K562 (cell line): ENCODE data around the gene PDE9A. TPM values are rescaled to one million over a fixed set of nuclear protein-coding genes. Genes with fewer than 3 reads are reported as not detected.

Source experiments
- ATAC-seq: fragments of 200-7000 bp; cut with Tn5 transposase; 3 replicates; pipeline ENCODE4 v1.9.1; 2020; ENCODE audit warnings: moderate library complexity
- BruUV-seq: library from RNA; stranded (reverse); fragments of 400-500 nt; replicated peaks from 2 replicates; lab custom pipeline; 2021; lab: Mats Ljungman, UMichigan
- CTCF ChIA-PET: fragments of 300-600 bp; formaldehyde crosslinking; extraction: SDS; loops from one replicate; lab custom pipeline; 2021; ENCODE audit warnings: low intra/inter-chr PET ratio; lab: Yijun Ruan, JAX
- POLR2A ChIA-PET: fragments of 300-600, 350-650 bp; sonication (Branson Sonifier 250); formaldehyde crosslinking; extraction: SDS; loops from one replicate; lab custom pipeline; 2021; ENCODE audit warnings: antibody characterized with exemption, inconsistent platforms; lab: Yijun Ruan, JAX
- DNase-seq, 4 experiments: peaks; one replicate each; pipeline versions ENCODE4 v3.0.0 to v3.0.0-alpha.2; 2011 to 2018; ENCODE audit warnings: low spot score in 3 of 4, mixed read lengths in 3 of 4; ENCODE audit errors: extremely low read depth in 1 of 4
- FAIRE-seq: peaks from 2 replicates; lab custom pipeline; 2011; peaks lifted over from hg19 to GRCh38; lab: Jason Lieb, UNC
- H2AFZ ChIP-seq: 2 replicates; pipeline ENCODE4 v1.6.0; 2011; ENCODE audit warnings: low read depth, low read length, control low read depth, inconsistent platforms
- H3K27ac ChIP-seq: fragments of 200-600 bp; 3 replicates; pipeline ENCODE4 v1.8.0; 2011; ENCODE audit warnings: low read depth, mild to moderate bottlenecking, control low read depth, inconsistent platforms, low read length, moderate library complexity, mixed read lengths; ENCODE audit errors: extremely low read depth
- H3K27me3 ChIP-seq, 2 experiments: fragments of 300-600 bp in 1 of 2; 2 replicates in 1 of 2; 3 replicates in 1 of 2; pipeline versions ENCODE4 v1.6.0 to v1.8.0; 2011; ENCODE audit warnings: inconsistent platforms in 2 of 2, low read length in 2 of 2, mild to moderate bottlenecking in 1 of 2, mixed read lengths in 1 of 2, moderate library complexity in 1 of 2; ENCODE audit not compliant: control insufficient read depth in 2 of 2, insufficient read depth in 2 of 2
- H3K36me3 ChIP-seq: fragments of 300-600 bp; 3 replicates; pipeline ENCODE4 v1.8.0; 2011; ENCODE audit warnings: mild to moderate bottlenecking, low read length, inconsistent platforms; ENCODE audit not compliant: control insufficient read depth, insufficient read depth
- H3K4me1 ChIP-seq, 2 experiments: fragments of 200-600 bp in 1 of 2; replicated peaks in 1 of 2; 2 replicates in 1 of 2; 3 replicates in 1 of 2; pipeline versions ENCODE4 v1.5.1 to v1.8.0; 2011; ENCODE audit warnings: inconsistent platforms in 2 of 2, low read length in 2 of 2, mild to moderate bottlenecking in 1 of 2, mixed read lengths in 1 of 2, moderate library complexity in 1 of 2; ENCODE audit not compliant: control insufficient read depth in 2 of 2, insufficient read depth in 2 of 2
- H3K4me2 ChIP-seq: 2 replicates; pipeline ENCODE4 v1.6.1; 2011; ENCODE audit warnings: low read length, control low read depth, inconsistent platforms, mixed read lengths; ENCODE audit not compliant: insufficient read depth
- H3K4me3 ChIP-seq: fragments of 200-600 bp; sonication (generic), shearing (Covaris generic); 2 replicates; pipeline ENCODE4 v1.5.1; 2016; ENCODE audit warnings: control low read depth, inconsistent platforms
- H3K79me2 ChIP-seq: fragments of 200-600 bp; 3 replicates; pipeline ENCODE4 v1.8.0; 2011; ENCODE audit warnings: low read length, inconsistent platforms; ENCODE audit not compliant: control insufficient read depth, insufficient read depth
- H3K9ac ChIP-seq, 2 experiments: 2 replicates each; pipeline versions ENCODE4 v1.6.0 to v1.6.1; 2011; ENCODE audit warnings: low read depth in 2 of 2, low read length in 2 of 2, control low read depth in 1 of 2, inconsistent platforms in 1 of 2, mild to moderate bottlenecking in 1 of 2, mixed read lengths in 1 of 2; ENCODE audit not compliant: insufficient read depth in 1 of 2
- H3K9me1 ChIP-seq: one replicate; pipeline ENCODE4 v1.6.0; 2011; ENCODE audit warnings: inconsistent platforms, mild to moderate bottlenecking, low read length, moderate library complexity; ENCODE audit not compliant: control insufficient read depth, insufficient read depth
- H3K9me3 ChIP-seq: replicated peaks from 2 replicates; pipeline ENCODE4 v1.5.1; 2011; ENCODE audit warnings: low read depth, low read length, inconsistent platforms; ENCODE audit not compliant: control insufficient read depth, insufficient read depth
- H4K20me1 ChIP-seq: replicated peaks from 2 replicates; pipeline ENCODE4 v1.6.1; 2011; ENCODE audit warnings: low read length, inconsistent platforms, mixed read lengths; ENCODE audit not compliant: control insufficient read depth, insufficient read depth
- CREB3L1 ChIP-seq: fragments of 450-650 bp; IDR thresholded peaks from 2 replicates; pipeline ENCODE4 v1.6.1; 2014; ENCODE audit warnings: low read depth, mild to moderate bottlenecking, moderate library complexity, borderline replicate concordance
- MIER1 ChIP-seq: fragments of 450-650 bp; IDR thresholded peaks from 2 replicates; pipeline ENCODE4 v1.6.1; 2016; ENCODE audit warnings: antibody characterized with exemption, mild to moderate bottlenecking, low read depth
- PML ChIP-seq: IDR thresholded peaks from 2 replicates; pipeline ENCODE4 v1.6.1; 2012; ENCODE audit warnings: low read length, inconsistent platforms
- SRF ChIP-seq, 2 experiments: fragments of 250-450, 450-650 bp in 1 of 2; sonication (Bioruptor Pico) in 1 of 2; sonication (generic) in 1 of 2; formaldehyde crosslinking; IDR thresholded peaks; 2 replicates each; pipeline versions ENCODE4 v1.5.0 to v1.5.1; 2020 to 2022; ENCODE audit warnings: mild to moderate bottlenecking in 1 of 2, missing genetic modification reagents in 1 of 2
- ZBTB17 ChIP-seq: fragments of 450-650 bp; formaldehyde crosslinking; IDR thresholded peaks from 2 replicates; pipeline ENCODE4 v1.4.0; 2020; ENCODE audit warnings: mild to moderate bottlenecking
- ZHX1 ChIP-seq: fragments of 150-350 bp; conservative IDR thresholded peaks from 2 replicates; pipeline ENCODE4 v1.6.1; 2014; ENCODE audit warnings: low read length
- ZNF134 ChIP-seq: fragments of 250-450 bp; sonication (Bioruptor Pico); conservative IDR thresholded peaks from 2 replicates; pipeline ENCODE4 v1.4.0; 2020
- ZNF318 ChIP-seq, 2 experiments: fragments of 450-650 bp; IDR thresholded peaks; 2 replicates each; pipeline ENCODE4 v1.6.1; 2016; ENCODE audit warnings: mild to moderate bottlenecking in 2 of 2, borderline replicate concordance in 1 of 2, low read depth in 1 of 2, moderate library complexity in 1 of 2
- ZNF695 ChIP-seq: fragments of 450-650 bp; formaldehyde crosslinking; IDR thresholded peaks from 2 replicates; pipeline ENCODE4 v1.4.0; 2020; ENCODE audit warnings: mild to moderate bottlenecking, moderate library complexity
- WGBS: fragments of 100-300 bp; shearing (Covaris generic); methylation state at CpG from one replicate; pipeline ENCODE4 v1.1.6; 2016; ENCODE audit warnings: low coverage, mixed read lengths; ENCODE audit not compliant: insufficient coverage; ENCODE audit errors: missing lambda C conversion rate; 5-methylcytosine and 5-hydroxymethylcytosine counted together
- in situ Hi-C: fragments of 300-500 bp; cut with MboI; formaldehyde crosslinking; loops from 4 replicates; pipeline ENCODE4 v1.15.0; 2018; ENCODE audit warnings: inconsistent platforms, mixed read lengths
- intact Hi-C: fragments of 100-400 bp; cut with micrococcal nuclease; formaldehyde crosslinking; loops from 2 replicates; pipeline ENCODE4 v1.14.2; 2022
- polyA plus RNA-seq, 8 experiments: library from polyadenylated mRNA; depleted of rRNA in 4 of 8; stranded (reverse) in 5 of 8; unstranded in 3 of 8; fragments of >200 nt; fragmentation: Nextera tagmentation in 2 of 8; fragmentation: Illumina TruSeq in 1 of 8; extraction: Ambion mirVana in 2 of 8; extraction: Trizol in 1 of 8; gene quantifications; 2 replicates each; pipeline versions ENCODE4 v1.2.1 to v1.2.3, GENCODE V29; 2011 to 2014; ENCODE audit warnings: inconsistent platforms in 1 of 8, missing spikeins in 1 of 8
- total RNA-seq, 7 experiments: library from RNA; depleted of rRNA in 6 of 7; stranded (reverse); fragments of >200 nt in 6 of 7; fragmentation: Illumina TruSeq in 2 of 7; extraction: Trizol in 2 of 7; gene quantifications; 2 replicates each; pipeline versions ENCODE4 v1.2.1 to v1.2.3, GENCODE V29; 2011 to 2021; ENCODE audit warnings: low replicate concordance in 1 of 7

PDE9A gene
- total and polyA plus RNA-seq, 9 of the 15 experiments (the other 6 are each of a cell fraction or from before 2014, with no cell fraction given) = 0.07 to 0.27 TPM; not detected in 7

GRCh38 chr21:42736646-42737350 lies 83.4 kb downstream of the PDE9A start:
- DNase-seq (no peak), FAIRE-seq (no peak), ATAC-seq (no peak)
- Histone ChIP-seq H3K9me1 (no peaks in the 10 kb centered on the region), H3K36me3 (no peaks in the 10 kb centered on the region), H2AFZ (no peak overlapping the region), H3K9ac (no peak overlapping the region), H3K27me3 (peaks cover 61 to 81% of the 10 kb centered on the region in 2 experiments), H3K79me2 (no peaks in the 10 kb centered on the region), H3K4me2 (no peak overlapping the region), H4K20me1 (0 out of 2 replicates have a peak, but pooled peaks cover 4% of the 10 kb centered on the region), H3K27ac (no peak overlapping the region), H3K9me3 (no peaks in the 10 kb centered on the region), H3K4me3 (no peak overlapping the region), H3K4me1 (no peaks in the 10 kb centered on the region)
- WGBS = under 1% methylated on average over 12 of the region's 12 CpGs
- intact Hi-C loops = no loop called here
- no TSS peak for BruUV-seq
- ChIA-PET CTCF (no interaction called here), POLR2A (interaction anchor here (0.6 to 1.9 kb wide), 2 partner anchors 9 to 11 kb away, joined by 3 to 8 read pairs; no protein-coding TSS in a partner anchor)
- in situ Hi-C loops = no loop called here
- TF ChIP-seq MIER1 (no peak), ZHX1 (no peak), ZNF318 (IDR thresholded peaks at IDR 0.05; ENCODE audit: borderline replicate concordance in 1 of 2, low read depth in 1 of 2) (no peak), PML (no peak), ZBTB17 (no peak), CREB3L1 (no peak), SRF (CRISPR knock-in tag; IDR thresholded peaks at IDR 0.05) (no peak), ZNF134 (no peak), ZNF695 (CRISPR knock-in tag) (no peak)
